K562 (cell line): ENCODE data around the gene FBLN2. TPM values are rescaled to one million over a fixed set of nuclear protein-coding genes. Genes with fewer than 3 reads are reported as not detected.

ENCODE experiments used
- BRF1 ChIP-seq: IDR thresholded peaks from 3 replicates; pipeline ENCODE4 v1.6.1; 2011; ENCODE audit warnings: borderline replicate concordance, mild to moderate bottlenecking; ENCODE audit not compliant: insufficient read length; ENCODE audit errors: extremely low read depth
- EHMT2 ChIP-seq: fragments of 450-650 bp; IDR thresholded peaks from 2 replicates; pipeline ENCODE4 v1.6.1; 2018; ENCODE audit warnings: antibody characterized with exemption
- ERF ChIP-seq: fragments of 450-650 bp; formaldehyde crosslinking; IDR thresholded peaks from 2 replicates; pipeline ENCODE4 v1.4.0; 2020; ENCODE audit warnings: mild to moderate bottlenecking, mixed read lengths
- ETV5 ChIP-seq: sonication (generic); formaldehyde crosslinking; IDR thresholded peaks from 2 replicates; pipeline ENCODE4 v1.4.0; 2020; ENCODE audit warnings: low read depth, mild to moderate bottlenecking, missing genetic modification reagents
- NCOA1 ChIP-seq: fragments of 450-650 bp; IDR thresholded peaks from 2 replicates; pipeline ENCODE4 v1.6.1; 2016; ENCODE audit warnings: low read depth
- PHF8 ChIP-seq: fragments of 200-600 bp; sonication (generic); IDR thresholded peaks from 2 replicates; pipeline ENCODE4 v1.6.1; 2012; ENCODE audit warnings: mixed run types, mild to moderate bottlenecking, inconsistent platforms, low read length, moderate library complexity, borderline replicate concordance
- POLR2A ChIP-seq: fragments of 450-650 bp; conservative IDR thresholded peaks from 2 replicates; pipeline ENCODE4 v1.6.1; 2016
- RBM25 ChIP-seq: fragments of 200-400 bp; formaldehyde crosslinking; IDR thresholded peaks from 2 replicates; pipeline ENCODE4 v1.6.1; 2018; ENCODE audit warnings: low read length, low read depth, moderate library complexity; ENCODE audit not compliant: severe bottlenecking
- SETDB1 ChIP-seq: IDR thresholded peaks from one replicate; pipeline ENCODE4 v1.6.1; 2012; ENCODE audit warnings: low read length, control low read depth, inconsistent platforms
- TOE1 ChIP-seq, 2 experiments: fragments of 450-650 bp in 1 of 2; sonication (generic) in 1 of 2; formaldehyde crosslinking in 1 of 2; IDR thresholded peaks; 2 replicates each; pipeline versions ENCODE4 v1.7.1 to v1.8.0; 2016 to 2022; ENCODE audit warnings: borderline replicate concordance in 2 of 2, mild to moderate bottlenecking in 2 of 2, antibody characterized with exemption in 1 of 2, inconsistent platforms in 1 of 2, low read depth in 1 of 2, missing genetic modification reagents in 1 of 2, moderate library complexity in 1 of 2
- ZC3H4 ChIP-seq: sonication (generic); formaldehyde crosslinking; IDR thresholded peaks from 2 replicates; pipeline ENCODE4 v1.9.0; 2021; ENCODE audit warnings: missing genetic modification reagents, borderline replicate concordance
- ZNF12 ChIP-seq: sonication (generic); formaldehyde crosslinking; IDR thresholded peaks from 2 replicates; pipeline ENCODE4 v1.4.0; 2020; ENCODE audit warnings: mild to moderate bottlenecking, missing genetic modification reagents
- ZNF707 ChIP-seq: fragments of 250-450 bp; sonication (Bioruptor Pico); conservative IDR thresholded peaks from 2 replicates; pipeline ENCODE4 v1.8.0; 2022; ENCODE audit warnings: inconsistent platforms, mild to moderate bottlenecking, moderate library complexity
- polyA plus RNA-seq, 8 experiments: library from polyadenylated mRNA; depleted of rRNA in 4 of 8; stranded (reverse) in 5 of 8; unstranded in 3 of 8; fragments of >200 nt; fragmentation: Nextera tagmentation in 2 of 8; fragmentation: Illumina TruSeq in 1 of 8; extraction: Ambion mirVana in 2 of 8; extraction: Trizol in 1 of 8; gene quantifications; 2 replicates each; pipeline versions ENCODE4 v1.2.1 to v1.2.3, GENCODE V29; 2011 to 2014; ENCODE audit warnings: inconsistent platforms in 1 of 8, missing spikeins in 1 of 8
- total RNA-seq, 7 experiments: library from RNA; depleted of rRNA in 6 of 7; stranded (reverse); fragments of >200 nt in 6 of 7; fragmentation: Illumina TruSeq in 2 of 7; extraction: Trizol in 2 of 7; gene quantifications; 2 replicates each; pipeline versions ENCODE4 v1.2.1 to v1.2.3, GENCODE V29; 2011 to 2021; ENCODE audit warnings: low replicate concordance in 1 of 7
- TF ChIP-seq, protein P1 (sequence below), 2 experiments: fragments of 450-650 bp; formaldehyde crosslinking in 1 of 2; IDR thresholded peaks; 2 replicates each; pipeline versions ENCODE4 v1.4.0 to v1.6.1; 2014 to 2020; ENCODE audit warnings: mild to moderate bottlenecking in 2 of 2, borderline replicate concordance in 1 of 2, low read depth in 1 of 2
- TF ChIP-seq, protein P2 (sequence below), 3 experiments: IDR thresholded peaks in 2 of 3; conservative IDR thresholded peaks in 1 of 3; 2 replicates each; pipeline ENCODE4 v1.5.1; 2011 to 2012; ENCODE audit warnings: low read length in 3 of 3, mild to moderate bottlenecking in 3 of 3, control low read depth in 2 of 3, improper control_type of control experiment in 1 of 3, inconsistent platforms in 1 of 3, low read depth in 1 of 3, mixed read lengths in 1 of 3, moderate library complexity in 1 of 3; ENCODE audit not compliant: insufficient read depth in 2 of 3
- TF ChIP-seq, protein P3 (sequence below): conservative IDR thresholded peaks from 2 replicates; pipeline ENCODE4 v1.6.1; 2011; ENCODE audit warnings: low read depth, mild to moderate bottlenecking, low read length; ENCODE audit not compliant: control insufficient read depth

FBLN2 gene
- total and polyA plus RNA-seq, 9 of the 15 experiments (the other 6 are each of a cell fraction or from before 2014, with no cell fraction given), result 0.03 to 0.10 (median 0.04) TPM; not detected in 6

DNA sequence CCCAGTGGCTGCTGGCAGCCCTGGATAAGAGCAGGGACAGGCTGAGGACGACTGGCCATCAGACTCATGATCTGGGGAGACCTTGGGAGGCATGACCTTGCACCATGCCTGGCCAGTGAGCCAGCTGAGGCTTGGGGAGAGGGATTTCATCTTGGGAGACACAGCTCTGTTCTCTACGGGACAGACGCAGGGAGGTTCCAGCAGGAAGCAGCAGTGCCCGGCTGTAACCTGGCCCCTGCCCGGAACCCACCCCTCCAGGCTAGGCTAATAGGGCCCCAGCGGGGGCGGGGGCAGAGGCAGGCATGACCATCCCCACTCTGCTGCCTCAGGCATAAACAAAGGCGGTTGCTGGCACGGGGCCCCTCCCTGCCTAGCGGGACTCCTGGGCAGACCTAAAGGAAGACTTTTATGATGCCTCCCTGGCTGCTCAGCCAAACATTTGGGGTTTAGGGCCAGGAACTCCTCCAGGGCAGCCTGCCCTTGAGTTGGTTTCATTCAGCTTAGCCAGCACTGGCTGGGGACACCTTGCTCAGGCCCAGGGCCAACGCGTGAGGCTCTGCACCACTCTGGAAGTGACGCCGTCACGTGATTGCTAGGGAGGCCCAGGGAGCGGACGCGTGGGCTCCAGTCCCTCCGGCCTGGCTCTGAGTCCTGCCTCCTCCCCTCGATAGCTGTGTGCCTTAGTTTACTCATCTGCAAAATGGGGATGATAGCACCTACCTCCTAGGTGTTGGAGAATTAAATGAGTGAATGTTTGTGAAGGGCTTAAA is 41.2 kb upstream of the FBLN2 start (continued):
- TF ChIP-seq, protein P1, sequence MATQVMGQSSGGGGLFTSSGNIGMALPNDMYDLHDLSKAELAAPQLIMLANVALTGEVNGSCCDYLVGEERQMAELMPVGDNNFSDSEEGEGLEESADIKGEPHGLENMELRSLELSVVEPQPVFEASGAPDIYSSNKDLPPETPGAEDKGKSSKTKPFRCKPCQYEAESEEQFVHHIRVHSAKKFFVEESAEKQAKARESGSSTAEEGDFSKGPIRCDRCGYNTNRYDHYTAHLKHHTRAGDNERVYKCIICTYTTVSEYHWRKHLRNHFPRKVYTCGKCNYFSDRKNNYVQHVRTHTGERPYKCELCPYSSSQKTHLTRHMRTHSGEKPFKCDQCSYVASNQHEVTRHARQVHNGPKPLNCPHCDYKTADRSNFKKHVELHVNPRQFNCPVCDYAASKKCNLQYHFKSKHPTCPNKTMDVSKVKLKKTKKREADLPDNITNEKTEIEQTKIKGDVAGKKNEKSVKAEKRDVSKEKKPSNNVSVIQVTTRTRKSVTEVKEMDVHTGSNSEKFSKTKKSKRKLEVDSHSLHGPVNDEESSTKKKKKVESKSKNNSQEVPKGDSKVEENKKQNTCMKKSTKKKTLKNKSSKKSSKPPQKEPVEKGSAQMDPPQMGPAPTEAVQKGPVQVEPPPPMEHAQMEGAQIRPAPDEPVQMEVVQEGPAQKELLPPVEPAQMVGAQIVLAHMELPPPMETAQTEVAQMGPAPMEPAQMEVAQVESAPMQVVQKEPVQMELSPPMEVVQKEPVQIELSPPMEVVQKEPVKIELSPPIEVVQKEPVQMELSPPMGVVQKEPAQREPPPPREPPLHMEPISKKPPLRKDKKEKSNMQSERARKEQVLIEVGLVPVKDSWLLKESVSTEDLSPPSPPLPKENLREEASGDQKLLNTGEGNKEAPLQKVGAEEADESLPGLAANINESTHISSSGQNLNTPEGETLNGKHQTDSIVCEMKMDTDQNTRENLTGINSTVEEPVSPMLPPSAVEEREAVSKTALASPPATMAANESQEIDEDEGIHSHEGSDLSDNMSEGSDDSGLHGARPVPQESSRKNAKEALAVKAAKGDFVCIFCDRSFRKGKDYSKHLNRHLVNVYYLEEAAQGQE (IDR thresholded peaks at IDR 0.05; ENCODE audit: borderline replicate concordance), result no peak
- TF ChIP-seq, protein P1 (CRISPR knock-in tag; IDR thresholded peaks at IDR 0.05; ENCODE audit: low read depth), result no peak
- TF ChIP-seq EHMT2 (no peak), PHF8 (no peak), ERF (CRISPR knock-in tag) (no peak), NCOA1 (no peak), ETV5 (CRISPR knock-in tag) (no peak), SETDB1 (no peak), ZC3H4 (CRISPR knock-in tag) (no peak), ZNF707 (no peak), ZNF12 (CRISPR knock-in tag) (no peak), POLR2A (no peak), TOE1 (IDR thresholded peaks at IDR 0.05; ENCODE audit: borderline replicate concordance) (peak; percentile 45; the same call in 1 of the 2 replicates), TOE1 (CRISPR knock-in tag; IDR thresholded peaks at IDR 0.05; ENCODE audit: borderline replicate concordance, low read depth) (no peak), BRF1 (no peak), RBM25 (peak; percentile 67)
- TF ChIP-seq, protein P2, sequence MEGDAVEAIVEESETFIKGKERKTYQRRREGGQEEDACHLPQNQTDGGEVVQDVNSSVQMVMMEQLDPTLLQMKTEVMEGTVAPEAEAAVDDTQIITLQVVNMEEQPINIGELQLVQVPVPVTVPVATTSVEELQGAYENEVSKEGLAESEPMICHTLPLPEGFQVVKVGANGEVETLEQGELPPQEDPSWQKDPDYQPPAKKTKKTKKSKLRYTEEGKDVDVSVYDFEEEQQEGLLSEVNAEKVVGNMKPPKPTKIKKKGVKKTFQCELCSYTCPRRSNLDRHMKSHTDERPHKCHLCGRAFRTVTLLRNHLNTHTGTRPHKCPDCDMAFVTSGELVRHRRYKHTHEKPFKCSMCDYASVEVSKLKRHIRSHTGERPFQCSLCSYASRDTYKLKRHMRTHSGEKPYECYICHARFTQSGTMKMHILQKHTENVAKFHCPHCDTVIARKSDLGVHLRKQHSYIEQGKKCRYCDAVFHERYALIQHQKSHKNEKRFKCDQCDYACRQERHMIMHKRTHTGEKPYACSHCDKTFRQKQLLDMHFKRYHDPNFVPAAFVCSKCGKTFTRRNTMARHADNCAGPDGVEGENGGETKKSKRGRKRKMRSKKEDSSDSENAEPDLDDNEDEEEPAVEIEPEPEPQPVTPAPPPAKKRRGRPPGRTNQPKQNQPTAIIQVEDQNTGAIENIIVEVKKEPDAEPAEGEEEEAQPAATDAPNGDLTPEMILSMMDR (IDR thresholded peaks at IDR 0.05 in 2 of 3, conservative IDR thresholded peaks at IDR 0.05 in 1 of 3; ENCODE audit: insufficient read depth in 2 of 3, low read depth in 1 of 3, low read length in 3 of 3), result no peak
- TF ChIP-seq, protein P3, sequence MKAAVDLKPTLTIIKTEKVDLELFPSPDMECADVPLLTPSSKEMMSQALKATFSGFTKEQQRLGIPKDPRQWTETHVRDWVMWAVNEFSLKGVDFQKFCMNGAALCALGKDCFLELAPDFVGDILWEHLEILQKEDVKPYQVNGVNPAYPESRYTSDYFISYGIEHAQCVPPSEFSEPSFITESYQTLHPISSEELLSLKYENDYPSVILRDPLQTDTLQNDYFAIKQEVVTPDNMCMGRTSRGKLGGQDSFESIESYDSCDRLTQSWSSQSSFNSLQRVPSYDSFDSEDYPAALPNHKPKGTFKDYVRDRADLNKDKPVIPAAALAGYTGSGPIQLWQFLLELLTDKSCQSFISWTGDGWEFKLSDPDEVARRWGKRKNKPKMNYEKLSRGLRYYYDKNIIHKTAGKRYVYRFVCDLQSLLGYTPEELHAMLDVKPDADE, result no peak
